ENCODE data around the gene DOK6.
A peak's percentile ranks its signal among the peaks of the same experiment; 100 is the strongest.

DOK6 gene

DNA sequence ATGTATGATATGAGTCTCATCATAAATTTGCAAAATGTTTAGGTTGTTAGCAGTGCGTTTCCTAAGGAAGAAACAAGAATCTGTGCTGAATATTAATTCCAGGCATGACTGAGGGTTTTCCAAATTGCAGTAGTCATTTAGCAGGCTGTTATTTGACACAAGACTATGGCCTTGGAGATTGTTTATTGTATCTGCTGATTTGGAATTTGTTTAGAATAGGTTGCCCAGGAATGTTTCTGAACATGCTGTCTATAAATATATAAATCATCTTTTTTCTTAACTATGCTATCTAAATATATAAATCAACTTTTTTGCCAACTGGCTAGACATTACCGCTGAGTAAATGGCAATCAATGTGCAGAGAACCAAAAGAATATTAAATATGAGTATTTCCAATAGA lies 90.9 kb downstream of the DOK6 start:
- TF ChIP-seq, protein P1, sequence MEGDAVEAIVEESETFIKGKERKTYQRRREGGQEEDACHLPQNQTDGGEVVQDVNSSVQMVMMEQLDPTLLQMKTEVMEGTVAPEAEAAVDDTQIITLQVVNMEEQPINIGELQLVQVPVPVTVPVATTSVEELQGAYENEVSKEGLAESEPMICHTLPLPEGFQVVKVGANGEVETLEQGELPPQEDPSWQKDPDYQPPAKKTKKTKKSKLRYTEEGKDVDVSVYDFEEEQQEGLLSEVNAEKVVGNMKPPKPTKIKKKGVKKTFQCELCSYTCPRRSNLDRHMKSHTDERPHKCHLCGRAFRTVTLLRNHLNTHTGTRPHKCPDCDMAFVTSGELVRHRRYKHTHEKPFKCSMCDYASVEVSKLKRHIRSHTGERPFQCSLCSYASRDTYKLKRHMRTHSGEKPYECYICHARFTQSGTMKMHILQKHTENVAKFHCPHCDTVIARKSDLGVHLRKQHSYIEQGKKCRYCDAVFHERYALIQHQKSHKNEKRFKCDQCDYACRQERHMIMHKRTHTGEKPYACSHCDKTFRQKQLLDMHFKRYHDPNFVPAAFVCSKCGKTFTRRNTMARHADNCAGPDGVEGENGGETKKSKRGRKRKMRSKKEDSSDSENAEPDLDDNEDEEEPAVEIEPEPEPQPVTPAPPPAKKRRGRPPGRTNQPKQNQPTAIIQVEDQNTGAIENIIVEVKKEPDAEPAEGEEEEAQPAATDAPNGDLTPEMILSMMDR (conservative IDR thresholded peaks at IDR 0.05; ENCODE audit: low read depth, low read length): no peak
- H3K4me3 ChIP-seq (ENCODE audit: low read depth, low read length): no peak overlapping the region
- peak; percentile 4 for DNase-seq (ENCODE audit: low read depth)

DNA sequence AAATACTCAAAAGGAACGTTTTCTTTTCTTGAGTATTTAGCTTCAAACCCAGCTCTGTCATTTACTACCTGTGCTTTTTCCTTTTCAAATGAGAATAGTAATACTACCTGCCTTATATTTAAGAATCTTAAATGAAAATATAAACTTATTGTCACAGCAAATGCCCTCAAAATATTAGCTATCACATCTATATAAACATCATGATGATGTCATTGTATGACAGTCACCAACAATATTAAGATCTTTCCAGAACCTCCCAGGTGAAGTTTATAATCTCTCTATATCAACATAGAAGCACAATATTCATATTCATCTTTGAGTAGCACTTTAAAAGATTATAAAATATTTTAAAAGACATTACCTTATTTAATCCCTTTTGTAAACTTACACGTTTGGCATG lies 92.2 kb downstream of the DOK6 start:
- DNase-seq (ENCODE audit: low read depth): no peak
- no peak overlapping the region for H3K4me3 ChIP-seq (ENCODE audit: low read depth, low read length)
- TF ChIP-seq, protein P1 (conservative IDR thresholded peaks at IDR 0.05; ENCODE audit: low read depth, low read length): no peak

DNA sequence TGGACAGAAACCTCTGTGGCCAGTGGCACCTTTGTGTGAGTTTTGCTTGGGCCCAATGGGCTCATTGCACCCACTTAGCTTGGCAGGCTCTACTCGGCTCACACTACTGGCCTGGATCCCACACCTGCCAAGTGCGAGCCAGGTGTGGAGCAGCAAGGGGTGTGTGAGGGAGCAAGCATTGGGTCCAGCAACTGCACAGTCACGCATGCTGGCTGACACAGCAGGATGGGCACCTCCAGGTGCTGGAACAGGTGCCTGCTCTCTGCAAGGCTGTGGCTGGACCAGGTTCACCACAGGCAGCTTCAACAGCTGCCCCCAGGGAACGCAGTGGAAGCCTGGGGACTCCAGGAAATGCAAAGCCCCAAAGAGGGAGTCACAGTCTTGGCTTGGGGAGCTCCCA lies 94.2 kb downstream of the DOK6 start:
- TF ChIP-seq, protein P1 (conservative IDR thresholded peaks at IDR 0.05; ENCODE audit: low read depth, low read length): no peak
- no peak for DNase-seq (ENCODE audit: low read depth)
- no peak overlapping the region for H3K4me3 ChIP-seq (ENCODE audit: low read depth, low read length)

DNA sequence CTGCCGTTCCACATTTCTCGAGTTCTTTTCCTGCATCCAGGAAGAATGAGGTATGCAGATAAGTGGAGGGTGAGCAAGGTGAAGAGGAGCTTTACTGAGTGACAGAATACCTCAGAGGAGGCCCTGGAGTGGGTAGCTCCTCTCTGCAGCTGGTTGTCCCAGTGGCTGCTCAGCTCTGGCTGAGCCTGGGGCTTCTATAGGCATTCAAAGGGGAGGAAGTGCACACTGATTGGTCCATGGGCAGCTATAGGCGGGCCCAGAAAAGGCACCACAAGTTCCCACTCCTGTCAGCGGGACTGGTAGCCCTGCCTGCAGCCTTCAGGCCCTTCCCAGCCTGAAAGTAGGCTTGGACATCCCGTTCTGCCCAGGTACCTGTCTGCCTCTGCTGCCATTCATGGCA lies 94.7 kb downstream of the DOK6 start:
- no peak overlapping the region for H3K4me3 ChIP-seq (ENCODE audit: low read depth, low read length)
- TF ChIP-seq, protein P1 (conservative IDR thresholded peaks at IDR 0.05; ENCODE audit: low read depth, low read length): no peak
- no peak for DNase-seq (ENCODE audit: low read depth)

DNA sequence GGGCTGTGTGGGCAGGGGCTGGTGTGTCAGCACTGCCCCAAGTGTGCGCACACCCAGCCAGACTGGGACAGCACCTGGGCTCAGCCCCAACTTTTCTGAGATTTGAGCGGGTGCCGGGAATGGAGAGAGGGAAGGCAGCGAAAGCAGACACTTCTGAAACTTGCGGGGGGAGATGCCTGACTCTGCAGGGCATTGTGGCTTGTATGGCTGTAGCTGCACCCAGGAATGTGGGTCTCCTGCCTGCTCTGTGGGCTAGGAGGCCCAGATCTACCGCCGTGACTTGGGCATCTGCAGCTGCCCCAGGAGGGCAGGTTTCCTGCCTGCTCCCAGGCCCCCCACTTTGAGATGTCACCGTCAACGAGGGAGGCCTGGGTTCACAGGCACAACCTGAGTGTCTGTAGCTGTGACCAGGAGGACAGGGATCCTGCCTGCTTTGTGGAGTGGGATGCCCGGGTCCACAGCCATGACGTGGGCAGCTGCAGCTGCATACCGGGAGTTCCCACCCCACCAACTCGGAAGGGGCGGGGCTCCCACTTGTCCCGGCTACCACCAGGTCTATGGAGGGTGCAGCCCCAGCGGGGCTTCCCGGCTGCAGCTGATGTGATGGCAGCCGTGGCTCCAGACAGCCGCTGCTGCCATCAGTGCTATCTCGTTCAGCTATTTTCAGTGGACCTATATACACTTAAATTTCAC lies 95.3 kb downstream of the DOK6 start:
- no peak overlapping the region for H3K4me3 ChIP-seq (ENCODE audit: low read depth, low read length)
- DNase-seq (ENCODE audit: low read depth): no peak
- TF ChIP-seq, protein P1 (conservative IDR thresholded peaks at IDR 0.05; ENCODE audit: low read depth, low read length): no peak

DNA sequence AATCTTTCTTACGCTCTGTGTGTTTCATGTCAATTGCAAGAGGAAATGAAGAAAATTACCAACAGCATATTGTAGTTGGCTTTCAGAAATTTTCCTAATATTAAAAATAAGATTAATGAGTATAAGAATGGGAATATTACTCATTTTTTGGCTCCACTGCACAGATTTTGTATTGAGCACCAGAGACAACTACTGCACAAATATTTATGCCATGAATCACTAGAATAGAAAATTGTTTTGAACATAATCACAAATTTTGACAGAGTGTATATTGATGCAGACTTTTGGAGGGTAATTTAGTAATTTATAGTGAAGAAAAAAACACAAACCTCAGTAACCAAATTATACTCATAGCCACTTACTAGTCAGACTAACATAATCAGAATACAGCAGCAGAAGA lies 118.3 kb downstream of the DOK6 start:
- TF ChIP-seq, protein P1 (conservative IDR thresholded peaks at IDR 0.05; ENCODE audit: low read depth, low read length): no peak
- DNase-seq (ENCODE audit: low read depth): peak; percentile 5
- H3K4me3 ChIP-seq (ENCODE audit: low read depth, low read length): no peak overlapping the region

DNA sequence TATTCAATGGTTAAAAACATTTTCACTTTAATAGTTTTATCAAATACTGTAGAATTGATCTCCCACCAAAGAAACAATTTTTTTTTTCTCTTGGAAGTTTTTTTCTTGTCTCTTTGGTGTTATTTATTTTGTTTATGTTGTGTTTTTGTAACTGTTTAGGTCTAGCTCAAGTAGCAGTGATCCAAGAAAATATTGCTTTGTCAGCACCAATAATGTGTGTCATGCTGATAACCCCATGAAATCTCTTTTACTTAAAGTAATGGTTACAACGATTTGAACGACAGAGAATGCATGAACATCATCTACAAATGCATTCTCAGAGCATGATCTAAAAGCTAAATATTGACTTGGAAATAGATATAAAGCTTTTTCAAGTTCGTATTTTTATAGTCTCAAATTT lies 122.9 kb downstream of the DOK6 start:
- DNase-seq (ENCODE audit: low read depth): no peak
- TF ChIP-seq, protein P1 (conservative IDR thresholded peaks at IDR 0.05; ENCODE audit: low read depth, low read length): no peak

More for the DNA sequence above, 122.9 kb downstream of the DOK6 start:
- no peak overlapping the region for H3K4me3 ChIP-seq (ENCODE audit: low read depth, low read length)
